Activated effector memory CD4-positive, alpha-beta T cell treated with anti-CD3 and anti-CD28 coated beads, Interleukin-2, amount 50 U/mL, for 16 hours (primary cell): ENCODE results near the gene ALDH1L2.
A peak's percentile ranks its signal among the peaks of the same experiment; 100 is the strongest.

Experiments used
- DNase-seq: peaks from one replicate; pipeline ENCODE4 v3.0.0-alpha.2; 2020

Gene ALDH1L2

GRCh38 chr12:105083031-105083430, 1.2 kb downstream of the ALDH1L2 start:
- DNase-seq, result no peak

GRCh38 chr12:105078712-105079570, 5.3 kb downstream of the ALDH1L2 start:
- DNase-seq, result no peak

GRCh38 chr12:105077435-105077834, 6.8 kb downstream of the ALDH1L2 start:
- DNase-seq, result no peak

GRCh38 chr12:105076913-105077312, 7.3 kb downstream of the ALDH1L2 start:
- DNase-seq, result no peak

- no peak for DNase-seq
These were observed 8.2 kb downstream of the ALDH1L2 start for GRCh38 chr12:105076098-105076497.

- no peak for DNase-seq
These were observed 11.3 kb downstream of the ALDH1L2 start for GRCh38 chr12:105072888-105073488.

GRCh38 chr12:105071981-105072380, 12.3 kb downstream of the ALDH1L2 start:
- no peak for DNase-seq

GRCh38 chr12:105069936-105070702, 14.1 kb downstream of the ALDH1L2 start:
- DNase-seq, result no peak

- DNase-seq, result no peak
These were observed 16.7 kb downstream of the ALDH1L2 start for GRCh38 chr12:105067511-105068031.

GRCh38 chr12:105064564-105065178, 19.6 kb downstream of the ALDH1L2 start:
- no peak for DNase-seq

- DNase-seq, result no peak
These were observed 23.4 kb downstream of the ALDH1L2 start for GRCh38 chr12:105060715-105061378.

- no peak for DNase-seq
These were observed 27.1 kb downstream of the ALDH1L2 start for GRCh38 chr12:105057174-105057573.

GRCh38 chr12:105053116-105053572, 31.1 kb downstream of the ALDH1L2 start:
- DNase-seq, result peak; percentile 91

GRCh38 chr12:105051981-105052380, 32.3 kb downstream of the ALDH1L2 start:
- DNase-seq, result no peak

GRCh38 chr12:105048315-105048714, 35.9 kb downstream of the ALDH1L2 start:
- no peak for DNase-seq

GRCh38 chr12:105047308-105047707, 37.0 kb downstream of the ALDH1L2 start:
- no peak for DNase-seq

- DNase-seq, result no peak
These were observed 43.1 kb downstream of the ALDH1L2 start for GRCh38 chr12:105041186-105041585.

- no peak for DNase-seq
These were observed 43.8 kb downstream of the ALDH1L2 start for GRCh38 chr12:105040476-105040875.

GRCh38 chr12:105036937-105037649, 47.2 kb downstream of the ALDH1L2 start:
- DNase-seq, result no peak

GRCh38 chr12:105033851-105034250, 50.4 kb downstream of the ALDH1L2 start:
- no peak for DNase-seq

- no peak for DNase-seq
These were observed 51.4 kb downstream of the ALDH1L2 start for GRCh38 chr12:105032703-105033357.
